Smooth muscle cell (in vitro differentiated cells): ENCODE measurements around the gene NECTIN1. TPM values are rescaled to one million over a fixed set of nuclear protein-coding genes. Genes with fewer than 3 reads are reported as not detected.

Source experiments
- DNase-seq: peaks from one replicate; lab custom pipeline; 2025; ENCODE audit not compliant: unreplicated experiment; lab: John Stamatoyannopoulos, UW
- H2AFZ ChIP-seq: fragments of 200-600 bp; sonication (generic); 2 replicates; pipeline ENCODE4 v1.6.0; 2016; ENCODE audit warnings: antibody characterized with exemption, low read depth, mild to moderate bottlenecking
- H3F3A ChIP-seq: fragments of 200-600 bp; sonication (generic); 2 replicates; pipeline ENCODE4 v1.6.0; 2017; ENCODE audit warnings: antibody characterized with exemption, low read depth
- H3K27ac ChIP-seq: fragments of 200-600 bp; sonication (generic); 2 replicates; pipeline ENCODE4 v1.5.1; 2016; ENCODE audit warnings: low read depth, mild to moderate bottlenecking
- H3K27me3 ChIP-seq: fragments of 200-600 bp; sonication (generic); 2 replicates; pipeline ENCODE4 v1.6.1; 2016; ENCODE audit warnings: low read depth, mild to moderate bottlenecking
- H3K36me3 ChIP-seq: fragments of 200-600 bp; sonication (generic); 2 replicates; pipeline ENCODE4 v1.5.1; 2016; ENCODE audit warnings: low read depth
- H3K4me1 ChIP-seq: fragments of 200-600 bp; sonication (generic); 2 replicates; pipeline ENCODE4 v1.5.1; 2016; ENCODE audit warnings: low read depth
- H3K4me2 ChIP-seq: fragments of 200-600 bp; sonication (generic); 2 replicates; pipeline ENCODE4 v1.6.0; 2016; ENCODE audit warnings: mild to moderate bottlenecking
- H3K4me3 ChIP-seq: fragments of 200-600 bp; sonication (generic); 2 replicates; pipeline ENCODE4 v1.5.1; 2016; ENCODE audit warnings: mild to moderate bottlenecking
- H3K79me2 ChIP-seq: fragments of 200-600 bp; sonication (generic); 2 replicates; pipeline ENCODE4 v1.6.0; 2016; ENCODE audit warnings: low read depth, mild to moderate bottlenecking
- H3K9ac ChIP-seq: fragments of 200-600 bp; sonication (generic); 2 replicates; pipeline ENCODE4 v1.6.0; 2016; ENCODE audit warnings: low read depth
- H3K9me3 ChIP-seq: fragments of 200-600 bp; sonication (generic); replicated peaks from 2 replicates; pipeline ENCODE4 v1.5.1; 2016; ENCODE audit warnings: low read depth
- H4K20me1 ChIP-seq: fragments of 200-600 bp; sonication (generic); 2 replicates; pipeline ENCODE4 v1.6.0; 2016; ENCODE audit warnings: low read depth
- WGBS: methylation state at CpG from one replicate; pipeline ENCODE4 v1.1.7; 2016; ENCODE audit warnings: low lambda C conversion rate; 5-methylcytosine and 5-hydroxymethylcytosine counted together
- polyA plus RNA-seq: library from polyadenylated mRNA; unstranded; fragments of >200 nt; fragmentation: Nextera tagmentation; extraction: Ambion mirVana; gene quantifications from 2 replicates; pipeline ENCODE4 v1.2.1, GENCODE V29; 2016
- total RNA-seq: library from RNA; depleted of rRNA; stranded (reverse); fragments of >200 nt; gene quantifications from 2 replicates; pipeline ENCODE4 v1.2.3, GENCODE V29; 2014
- TF ChIP-seq, protein P1 (sequence below): fragments of 200-600 bp; sonication (generic); IDR thresholded peaks from 2 replicates; pipeline ENCODE4 v1.5.1; 2017; ENCODE audit warnings: borderline replicate concordance, mild to moderate bottlenecking, antibody characterized with exemption; ENCODE audit not compliant: insufficient read depth, poor library complexity, severe bottlenecking

Gene NECTIN1
- total and polyA plus RNA-seq, 2 experiments from 2014 or later = 4.9 to 10.1 TPM

DNA sequence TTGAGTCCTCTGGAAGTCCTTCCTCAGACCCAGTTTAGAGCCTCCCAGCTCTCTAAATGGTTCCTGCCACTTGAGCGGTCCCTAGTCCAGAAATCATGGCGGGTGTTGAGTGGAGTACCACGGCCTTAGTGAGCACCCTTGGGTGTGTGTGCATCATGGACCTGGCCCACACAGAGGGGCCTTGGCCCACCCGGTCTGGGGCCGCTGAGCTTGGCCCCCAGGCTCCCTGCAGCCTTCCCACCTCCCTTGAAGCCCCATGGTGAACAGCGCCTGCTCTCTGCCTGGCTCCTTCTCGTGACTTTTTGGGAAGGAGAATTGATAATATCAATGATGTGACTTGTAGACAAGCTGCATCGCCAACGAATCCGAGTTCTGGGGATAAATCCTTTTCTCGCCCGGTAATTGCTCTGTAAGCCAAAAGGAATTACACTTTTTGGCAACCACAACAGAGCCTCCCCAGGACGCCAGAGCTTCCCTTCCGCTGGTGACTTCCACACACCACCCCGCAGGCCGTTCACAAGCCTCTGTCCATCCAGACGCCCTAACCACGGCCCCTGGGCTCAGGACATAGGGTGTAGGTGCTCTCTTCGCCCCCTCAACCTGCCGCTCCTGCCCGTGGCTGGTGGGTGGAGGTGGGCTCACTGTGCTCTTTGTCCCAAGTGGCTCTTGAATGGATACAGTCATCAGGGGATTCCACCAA, 93.8 kb downstream of the NECTIN1 start:
- Histone ChIP-seq H3K27me3 (no peaks in the 10 kb centered on the region), H3K27ac (no peak overlapping the region), H3K9ac (no peak overlapping the region), H3K9me3 (no peaks in the 10 kb centered on the region), H3K4me1 (peaks cover 6% of the 10 kb centered on the region), H3F3A (no peaks in the 10 kb centered on the region), H4K20me1 (no peaks in the 10 kb centered on the region), H3K4me3 (no peak overlapping the region), H3K79me2 (no peaks in the 10 kb centered on the region), H3K36me3 (no peaks in the 10 kb centered on the region), H2AFZ (no peak overlapping the region), H3K4me2 (no peak overlapping the region)
- WGBS = 86% methylated on average over 21 of the region's 21 CpGs
- TF ChIP-seq, protein P1, sequence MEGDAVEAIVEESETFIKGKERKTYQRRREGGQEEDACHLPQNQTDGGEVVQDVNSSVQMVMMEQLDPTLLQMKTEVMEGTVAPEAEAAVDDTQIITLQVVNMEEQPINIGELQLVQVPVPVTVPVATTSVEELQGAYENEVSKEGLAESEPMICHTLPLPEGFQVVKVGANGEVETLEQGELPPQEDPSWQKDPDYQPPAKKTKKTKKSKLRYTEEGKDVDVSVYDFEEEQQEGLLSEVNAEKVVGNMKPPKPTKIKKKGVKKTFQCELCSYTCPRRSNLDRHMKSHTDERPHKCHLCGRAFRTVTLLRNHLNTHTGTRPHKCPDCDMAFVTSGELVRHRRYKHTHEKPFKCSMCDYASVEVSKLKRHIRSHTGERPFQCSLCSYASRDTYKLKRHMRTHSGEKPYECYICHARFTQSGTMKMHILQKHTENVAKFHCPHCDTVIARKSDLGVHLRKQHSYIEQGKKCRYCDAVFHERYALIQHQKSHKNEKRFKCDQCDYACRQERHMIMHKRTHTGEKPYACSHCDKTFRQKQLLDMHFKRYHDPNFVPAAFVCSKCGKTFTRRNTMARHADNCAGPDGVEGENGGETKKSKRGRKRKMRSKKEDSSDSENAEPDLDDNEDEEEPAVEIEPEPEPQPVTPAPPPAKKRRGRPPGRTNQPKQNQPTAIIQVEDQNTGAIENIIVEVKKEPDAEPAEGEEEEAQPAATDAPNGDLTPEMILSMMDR = no peak
- DNase-seq = no peak

DNA sequence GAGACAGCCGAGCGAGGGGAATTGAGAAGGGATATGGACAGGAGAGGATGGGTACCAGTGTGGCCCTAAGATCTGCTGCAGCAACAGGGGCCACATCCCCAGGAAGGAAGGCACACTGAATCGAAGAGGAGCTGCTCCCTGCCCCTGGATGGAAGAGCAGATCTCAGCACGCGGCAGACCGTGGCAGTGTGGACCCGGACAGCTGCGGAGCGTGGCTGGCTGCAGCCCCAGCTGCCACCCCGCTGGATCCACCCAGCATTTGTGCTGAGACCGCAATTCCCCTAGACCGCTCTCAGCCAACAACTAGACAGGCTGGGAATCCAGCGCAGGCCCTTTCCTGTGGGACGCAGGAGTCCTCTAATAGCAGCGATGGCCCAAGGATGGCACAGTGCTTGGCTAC, 94.7 kb downstream of the NECTIN1 start:
- Histone ChIP-seq H3K4me3 (no peak overlapping the region), H3K36me3 (no peaks in the 10 kb centered on the region), H3F3A (no peaks in the 10 kb centered on the region), H3K4me1 (no peaks in the 10 kb centered on the region), H3K9ac (no peak overlapping the region), H3K79me2 (no peaks in the 10 kb centered on the region), H2AFZ (no peak overlapping the region), H4K20me1 (no peaks in the 10 kb centered on the region), H3K9me3 (no peaks in the 10 kb centered on the region), H3K27ac (no peak overlapping the region), H3K27me3 (no peaks in the 10 kb centered on the region), H3K4me2 (no peak overlapping the region)
- WGBS = 93% methylated on average over 15 of the region's 15 CpGs
- TF ChIP-seq, protein P1 = no peak
- no peak for DNase-seq

- H4K20me1 ChIP-seq = no peaks in the 10 kb centered on the region
These were observed 99.0 kb downstream of the NECTIN1 start for GRCh38 chr11:119629834-119630624.

More at GRCh38 chr11:119629834-119630624, 99.0 kb downstream of the NECTIN1 start:
- Histone ChIP-seq H3K27ac (no peak overlapping the region), H3K27me3 (no peaks in the 10 kb centered on the region), H3K4me2 (no peak overlapping the region), H2AFZ (no peak overlapping the region), H3K79me2 (no peaks in the 10 kb centered on the region), H3K36me3 (no peaks in the 10 kb centered on the region), H3K9me3 (no peaks in the 10 kb centered on the region), H3K9ac (no peak overlapping the region), H3K4me1 (peaks cover 17% of the 10 kb centered on the region), H3K4me3 (no peak overlapping the region), H3F3A (no peaks in the 10 kb centered on the region)
- no peak for DNase-seq
- TF ChIP-seq, protein P1 = no peak
- WGBS = 89% methylated on average over 8 of the region's 8 CpGs
